HG02970 (cell line): ENCODE measurements around the gene SFXN3.

ENCODE experiments used
- ATAC-seq: cut with Tn5 transposase; IDR thresholded peaks from one replicate; pipeline ENCODE4 v1.9.1; 2021; ENCODE audit warnings: mild to moderate bottlenecking, moderate library complexity, moderate number of reproducible peaks; ENCODE audit not compliant: unreplicated experiment, low FRiP score

Gene SFXN3, protein sequence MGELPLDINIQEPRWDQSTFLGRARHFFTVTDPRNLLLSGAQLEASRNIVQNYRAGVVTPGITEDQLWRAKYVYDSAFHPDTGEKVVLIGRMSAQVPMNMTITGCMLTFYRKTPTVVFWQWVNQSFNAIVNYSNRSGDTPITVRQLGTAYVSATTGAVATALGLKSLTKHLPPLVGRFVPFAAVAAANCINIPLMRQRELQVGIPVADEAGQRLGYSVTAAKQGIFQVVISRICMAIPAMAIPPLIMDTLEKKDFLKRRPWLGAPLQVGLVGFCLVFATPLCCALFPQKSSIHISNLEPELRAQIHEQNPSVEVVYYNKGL

GRCh38 chr10:101031128-101031795 lies at the start of gene SFXN3, which contains the start of gene PDZD7:
Gene SFXN3 (plus strand): TSS chr10:101031234. CDS start chr10:101034695, 3,461 bp downstream.
Gene PDZD7 (minus strand): TSS chr10:101031129. CDS start chr10:101030219, 910 bp downstream.
- peak; percentile 64 for ATAC-seq

DNA sequence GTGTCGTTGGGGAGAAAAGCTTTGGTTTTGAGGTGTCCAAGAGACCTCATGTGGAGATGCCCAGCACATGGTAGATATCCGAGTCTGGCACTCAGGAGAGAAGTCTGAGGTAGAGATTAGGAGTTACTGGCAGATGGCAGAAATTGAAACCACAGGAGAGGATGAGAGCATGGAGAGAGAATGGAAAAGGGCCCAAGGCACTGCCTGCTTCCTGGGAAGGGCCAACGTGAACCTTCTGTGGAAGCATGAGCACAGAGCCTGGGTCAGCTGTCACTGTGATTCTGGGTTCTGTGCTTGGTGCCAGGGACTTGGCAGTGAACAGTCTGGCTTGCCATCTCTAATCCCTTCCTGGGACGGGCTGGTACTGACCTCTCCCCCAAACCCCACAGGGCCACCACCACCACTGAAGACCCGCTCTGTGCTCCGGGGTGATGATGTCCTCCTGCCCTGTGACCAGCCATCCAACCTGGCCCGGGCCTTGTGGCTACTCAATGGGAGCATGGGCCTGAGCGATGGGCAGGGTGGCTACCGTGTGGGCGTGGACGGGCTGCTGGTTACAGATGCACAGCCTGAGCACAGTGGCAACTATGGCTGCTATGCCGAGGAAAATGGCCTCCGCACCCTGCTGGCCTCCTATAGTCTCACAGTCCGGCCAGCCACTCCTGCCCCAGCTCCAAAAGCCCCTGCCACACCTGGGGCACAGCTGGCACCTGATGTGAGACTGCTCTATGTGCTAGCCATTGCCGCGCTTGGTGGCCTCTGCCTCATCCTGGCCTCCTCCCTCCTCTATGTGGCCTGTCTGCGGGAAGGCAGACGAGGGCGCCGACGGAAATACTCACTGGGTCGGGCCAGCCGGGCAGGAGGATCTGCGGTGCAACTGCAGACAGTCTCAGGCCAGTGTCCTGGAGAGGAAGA lies 47.9 kb upstream of the SFXN3 start:
- no peak for ATAC-seq

DNA sequence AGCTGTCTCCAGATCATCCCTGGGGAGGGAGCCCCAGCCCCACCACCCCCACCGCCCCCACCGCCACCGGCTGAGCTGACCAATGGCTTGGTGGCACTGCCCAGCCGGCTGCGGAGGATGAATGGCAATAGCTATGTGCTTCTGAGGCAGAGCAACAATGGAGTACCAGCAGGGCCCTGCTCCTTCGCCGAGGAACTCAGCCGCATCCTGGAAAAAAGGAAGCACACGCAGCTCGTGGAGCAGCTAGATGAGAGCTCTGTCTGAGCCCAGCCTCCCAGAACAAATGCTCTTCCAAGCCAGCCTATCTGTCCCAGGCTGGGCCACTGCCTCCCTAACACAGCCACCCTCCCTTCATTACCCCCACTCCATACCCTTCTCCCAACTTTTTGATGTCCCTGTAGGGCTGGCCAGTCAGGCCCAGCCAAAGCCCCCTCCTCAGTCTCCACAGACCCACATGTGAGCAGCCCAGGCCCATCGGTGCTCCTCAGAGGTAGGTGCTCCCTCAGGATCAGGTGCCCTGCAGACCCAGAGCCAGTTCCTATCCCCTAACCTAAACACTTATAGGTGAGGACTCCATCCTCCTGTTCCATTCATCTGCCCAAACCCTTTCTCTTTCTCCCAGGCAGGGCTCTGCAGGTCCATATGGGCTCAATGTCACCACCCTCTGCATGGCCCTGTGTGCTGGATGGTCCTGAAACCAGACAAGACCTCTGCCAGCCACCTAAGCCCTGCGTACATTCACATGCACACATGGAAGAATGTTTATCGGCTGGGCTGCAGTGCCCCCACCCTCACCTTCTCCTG lies 47.0 kb upstream of the SFXN3 start:
- ATAC-seq = no peak

- no peak for ATAC-seq
Observed at GRCh38 chr10:100984672-100985177, 46.3 kb upstream of the SFXN3 start.

DNA sequence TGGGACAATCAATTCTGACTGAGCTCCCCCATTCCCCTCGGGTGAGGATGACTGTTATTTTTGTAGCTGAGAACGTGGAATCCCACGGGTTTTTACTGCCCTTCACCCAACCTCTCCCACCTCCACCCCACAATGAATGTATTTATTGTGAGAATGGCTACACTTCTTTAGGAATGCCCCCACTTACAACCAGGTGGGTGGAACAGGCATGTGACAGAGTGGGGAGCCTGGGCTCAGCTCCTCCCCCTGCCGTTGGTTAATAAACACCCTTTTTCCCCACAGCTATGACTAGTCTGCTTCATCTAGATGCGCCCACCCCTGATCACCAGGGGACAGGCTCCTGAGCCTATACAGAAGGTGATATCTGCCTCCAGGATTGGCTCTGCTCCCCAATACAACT lies 45.7 kb upstream of the SFXN3 start:
- ATAC-seq = no peak

DNA sequence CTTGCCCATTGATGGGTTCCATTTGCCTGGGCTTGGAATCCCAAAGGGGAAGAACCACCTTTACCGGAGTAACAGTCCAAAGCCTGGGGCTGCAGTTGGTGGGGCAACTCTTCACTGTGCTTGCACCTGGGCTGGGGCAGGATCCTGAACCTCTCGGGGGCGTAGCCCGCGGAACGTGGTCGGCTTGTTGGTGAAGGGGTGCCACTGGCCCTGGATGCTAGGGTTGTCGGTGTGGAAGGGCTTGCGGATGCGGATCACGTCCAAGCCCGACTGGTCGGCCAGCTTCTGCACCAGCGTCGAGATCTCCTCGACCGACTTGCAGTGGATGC lies 44.4 kb upstream of the SFXN3 start:
- ATAC-seq = no peak

- ATAC-seq = no peak
Observed at GRCh38 chr10:100986952-100987684, 43.9 kb upstream of the SFXN3 start, which contains the start of the genes MRPL43 and TWNK. Gene MRPL43 (minus strand): TSS chr10:100987497. CDS start chr10:100987443, 54 bp downstream. Gene TWNK (plus strand): TSS chr10:100987543. CDS start chr10:100988211, 668 bp downstream.

GRCh38 chr10:100987685-100988049 lies 43.4 kb upstream of the SFXN3 start:
- no peak for ATAC-seq

DNA sequence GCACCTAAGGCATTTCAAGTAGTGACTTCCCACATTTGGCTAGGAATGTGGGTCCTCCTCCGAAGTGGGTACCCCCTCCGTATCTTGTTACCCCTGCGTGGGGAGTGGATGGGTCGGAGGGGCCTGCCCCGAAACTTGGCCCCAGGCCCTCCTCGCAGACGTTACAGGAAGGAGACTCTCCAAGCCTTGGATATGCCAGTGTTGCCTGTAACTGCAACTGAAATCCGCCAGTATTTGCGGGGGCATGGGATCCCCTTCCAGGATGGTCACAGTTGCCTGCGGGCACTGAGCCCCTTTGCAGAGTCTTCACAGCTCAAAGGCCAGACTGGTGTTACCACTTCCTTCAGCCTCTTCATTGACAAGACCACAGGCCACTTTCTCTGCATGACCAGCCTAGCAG lies 42.9 kb upstream of the SFXN3 start:
- ATAC-seq = no peak

DNA sequence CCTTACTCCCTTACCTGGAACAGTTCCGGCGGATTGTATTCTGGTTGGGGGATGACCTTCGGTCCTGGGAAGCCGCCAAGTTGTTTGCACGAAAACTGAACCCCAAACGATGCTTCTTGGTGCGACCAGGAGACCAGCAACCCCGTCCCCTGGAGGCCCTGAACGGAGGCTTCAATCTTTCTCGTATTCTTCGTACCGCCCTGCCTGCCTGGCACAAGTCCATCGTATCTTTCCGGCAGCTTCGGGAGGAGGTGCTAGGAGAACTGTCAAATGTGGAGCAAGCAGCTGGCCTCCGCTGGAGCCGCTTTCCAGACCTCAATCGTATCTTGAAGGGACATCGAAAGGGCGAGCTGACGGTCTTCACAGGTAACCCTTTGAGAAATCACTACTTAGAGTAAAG lies 41.9 kb upstream of the SFXN3 start:
- ATAC-seq = no peak

- no peak for ATAC-seq
Observed at GRCh38 chr10:100993986-100994708, 36.9 kb upstream of the SFXN3 start.

- no peak for ATAC-seq
Observed at GRCh38 chr10:100995181-100995580, 35.9 kb upstream of the SFXN3 start.

DNA sequence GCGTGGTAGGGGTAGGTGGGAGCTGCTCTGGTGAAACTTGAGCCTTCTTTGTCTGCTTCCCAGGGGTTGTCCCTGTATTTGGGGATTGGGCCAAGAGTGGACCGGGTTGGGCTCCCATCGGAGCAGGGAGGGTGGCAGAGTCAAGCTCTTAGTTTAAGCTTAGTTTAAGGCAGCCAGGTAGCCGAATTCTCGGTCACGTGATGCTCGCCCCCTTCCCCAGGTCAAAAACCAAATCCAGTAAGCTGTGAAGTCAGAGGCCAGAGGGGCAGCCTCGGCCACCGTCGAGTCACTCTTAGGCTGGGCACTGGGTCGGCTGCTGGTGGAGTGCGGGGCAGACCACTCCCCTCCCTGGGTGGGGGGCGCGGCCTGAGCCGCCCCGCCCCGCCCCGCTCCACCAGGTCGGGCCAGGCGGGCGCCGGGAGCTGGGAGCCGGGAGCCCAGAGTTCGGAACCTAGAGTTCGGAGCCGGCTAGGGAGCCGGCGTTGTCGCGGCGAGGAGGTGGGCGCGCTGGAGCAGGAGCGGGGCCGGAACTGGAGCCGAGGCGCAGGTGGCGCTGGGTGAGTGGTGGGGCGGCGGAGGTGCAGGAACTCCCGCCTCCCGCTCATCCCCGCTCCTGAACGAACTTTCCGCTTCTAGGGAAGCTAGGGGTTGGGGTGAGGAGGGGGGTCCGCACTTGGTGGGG lies 34.2 kb upstream of the SFXN3 start:
- ATAC-seq = no peak

- no peak for ATAC-seq
Observed at GRCh38 chr10:100997360-100998182, 33.5 kb upstream of the SFXN3 start.

- ATAC-seq = no peak
Observed at GRCh38 chr10:100998183-100998990, 32.6 kb upstream of the SFXN3 start.

DNA sequence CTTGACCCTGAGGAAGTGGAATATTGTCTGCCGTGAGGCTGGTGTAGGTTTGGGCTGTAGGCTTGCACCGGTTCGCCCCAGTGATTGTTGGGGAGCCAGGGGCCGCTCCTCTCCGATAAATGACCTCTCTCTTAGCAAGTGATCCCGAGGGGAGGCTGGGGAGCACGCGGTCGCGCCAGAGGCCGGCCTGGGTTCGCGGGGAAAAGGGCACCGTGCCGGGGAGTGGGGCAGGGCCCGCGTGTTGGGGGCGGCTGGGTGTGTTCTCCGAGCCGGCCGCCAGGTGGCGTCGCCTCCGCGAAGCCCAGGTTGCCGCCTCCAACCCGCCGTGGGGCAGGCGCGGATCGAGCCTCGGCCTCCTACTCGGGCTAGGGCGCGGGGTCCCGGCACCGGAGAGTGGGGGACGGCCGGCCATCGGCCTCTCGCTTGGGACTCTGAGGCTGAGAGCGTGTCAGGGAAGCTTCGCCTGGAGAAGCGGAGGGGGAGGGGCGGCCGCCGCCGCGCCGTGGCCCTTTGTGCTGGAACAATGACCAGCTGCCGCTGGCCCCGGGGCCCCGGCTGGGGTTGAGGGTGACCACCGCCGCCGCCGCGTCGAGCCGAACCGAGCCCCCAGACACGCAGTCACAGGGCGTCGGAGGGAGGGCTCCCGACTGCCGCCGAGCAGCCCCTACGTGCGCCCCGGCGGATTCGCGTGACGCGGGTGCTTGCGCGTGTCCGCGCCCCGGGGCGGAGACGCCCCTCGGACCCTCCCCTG lies 31.9 kb upstream of the SFXN3 start:
- peak; percentile 43 for ATAC-seq
